Measurements from ENCODE around the gene HNRNPDL. TPM values are rescaled to one million over a fixed set of nuclear protein-coding genes. Genes with fewer than 3 reads are reported as not detected.

The HNRNPDL gene
- total and polyA plus RNA-seq, 2 of the 4 experiments (the other 2 are of a cell fraction): 52.9 to 276 TPM

DNA sequence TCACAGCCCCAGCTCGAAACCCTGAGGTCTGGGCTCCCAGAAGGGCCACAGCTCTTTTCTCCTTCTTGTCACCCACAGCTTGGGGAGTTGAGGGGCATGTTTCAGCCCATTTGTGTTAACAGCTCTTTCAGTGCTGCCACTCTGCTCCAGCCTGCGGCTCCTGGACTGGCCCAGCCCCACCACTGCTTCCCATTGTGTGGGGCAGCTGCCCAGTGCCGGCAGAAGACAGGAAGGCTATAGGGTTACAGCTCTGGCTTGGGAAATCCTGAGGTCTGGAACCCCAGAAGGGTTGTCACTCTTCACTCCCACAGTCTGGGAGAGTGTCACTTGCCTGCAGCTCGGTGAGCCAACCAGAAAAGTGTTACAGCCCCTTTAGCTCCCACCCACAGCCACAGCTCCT is 49.4 kb downstream of the HNRNPDL start:
- ChIA-PET CTCF (interaction anchor here (0.6 kb wide), 1 partner anchor 1067 kb away, joined by 4 read pairs; no protein-coding TSS in a partner anchor), POLR2A (ENCODE audit: unreplicated experiment) (interaction anchor here (0.7 kb wide), 1 partner anchor 947 kb away, joined by 3 read pairs; no protein-coding TSS in a partner anchor)
- H3K9ac ChIP-seq (ENCODE audit: low read depth, low read length): no peak overlapping the region
- dilution Hi-C loops (cut with HindIII; ENCODE audit: low sequenced_read_pairs, unreplicated experiment): no loop called here
- no peaks in the 10 kb centered on the region for H3K27me3 ChIP-seq (ENCODE audit: control insufficient read depth, insufficient read depth, low read length)
- DNase-seq (no peak), ATAC-seq (ENCODE audit: low read depth) (no peak)
- no peaks in the 10 kb centered on the region for H3K9me3 ChIP-seq (ENCODE audit: control insufficient read depth, insufficient read depth, low read length)
- H3K4me1 ChIP-seq (ENCODE audit: control insufficient read depth, insufficient read depth, low read length): no peaks in the 10 kb centered on the region
- H3K79me1 ChIP-seq (ENCODE audit: low read depth in 1 of 2, low read length in 2 of 2): peaks cover 22 to 48% of the 10 kb centered on the region in 2 experiments
- BruUV-seq (replicated peaks): no TSS peak
- no peak overlapping the region for H3K14ac ChIP-seq (replicated peaks; ENCODE audit: low read depth, low read length)
- in situ Hi-C loops (cut with MboI; ENCODE audit: low sequenced_read_pairs): loop anchor here (5.0 kb wide), 1 partner anchor 36 kb away; no protein-coding TSS in a partner anchor
- no peak overlapping the region for H2BK120ac ChIP-seq (ENCODE audit: low read depth, low read length)
- no peak overlapping the region for H2AFZ ChIP-seq (replicated peaks; ENCODE audit: low read length, poor library complexity)
- H3K4me2 ChIP-seq (ENCODE audit: low read depth, low read length): no peak overlapping the region
- H2BK20ac ChIP-seq (ENCODE audit: low read depth, low read length): no peak overlapping the region
- no peak overlapping the region for H4K91ac ChIP-seq (ENCODE audit: insufficient read depth, low read depth, low read length)
- H4K8ac ChIP-seq (ENCODE audit: low read depth in 2 of 2, low read length in 2 of 2): no peak overlapping the region
- H4K5ac ChIP-seq (ENCODE audit: low read depth, low read length): no peak overlapping the region
- no peak overlapping the region for H3K18ac ChIP-seq (ENCODE audit: low read depth, low read length)
- H3K56ac ChIP-seq (ENCODE audit: extremely low read depth, insufficient read depth, low read length): no peak overlapping the region
- peaks cover 6% of the 10 kb centered on the region; the same call in 1 of the 2 replicates for H3K9me1 ChIP-seq (ENCODE audit: insufficient read depth, low read length)
- no peak overlapping the region for H2BK5ac ChIP-seq (ENCODE audit: low read depth, low read length, poor library complexity, severe bottlenecking)
- intact Hi-C loops (cut with micrococcal nuclease): no loop called here
- H2BK15ac ChIP-seq (ENCODE audit: low read depth, low read length): no peak overlapping the region
- H3K4ac ChIP-seq (ENCODE audit: low read depth, low read length): no peak overlapping the region
- TF ChIP-seq, protein P1, sequence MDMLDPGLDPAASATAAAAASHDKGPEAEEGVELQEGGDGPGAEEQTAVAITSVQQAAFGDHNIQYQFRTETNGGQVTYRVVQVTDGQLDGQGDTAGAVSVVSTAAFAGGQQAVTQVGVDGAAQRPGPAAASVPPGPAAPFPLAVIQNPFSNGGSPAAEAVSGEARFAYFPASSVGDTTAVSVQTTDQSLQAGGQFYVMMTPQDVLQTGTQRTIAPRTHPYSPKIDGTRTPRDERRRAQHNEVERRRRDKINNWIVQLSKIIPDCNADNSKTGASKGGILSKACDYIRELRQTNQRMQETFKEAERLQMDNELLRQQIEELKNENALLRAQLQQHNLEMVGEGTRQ (IDR thresholded peaks at IDR 0.05; ENCODE audit: low read depth, low read length): no peak
- TF ChIP-seq POLR2A (IDR thresholded peaks at IDR 0.05; ENCODE audit: low read depth, low read length) (no peak), MAZ (IDR thresholded peaks at IDR 0.05; ENCODE audit: borderline replicate concordance, low read depth, low read length) (no peak), CHD1 (IDR thresholded peaks at IDR 0.05; ENCODE audit: low read depth, low read length) (no peak), NFE2L2 (IDR thresholded peaks at IDR 0.05; ENCODE audit: low read depth, low read length) (no peak), RFX5 (IDR thresholded peaks at IDR 0.05; ENCODE audit: low read depth, low read length) (no peak), RCOR1 (IDR thresholded peaks at IDR 0.05; ENCODE audit: insufficient replicate concordance, low read length) (no peak), FOS (IDR thresholded peaks at IDR 0.05; ENCODE audit: low read depth, low read length) (no peak), MAFK (IDR thresholded peaks at IDR 0.05; ENCODE audit: low read depth, low read length) (no peak), RAD21 (IDR thresholded peaks at IDR 0.05; ENCODE audit: low read length) (no peak), MXI1 (IDR thresholded peaks at IDR 0.05; ENCODE audit: borderline replicate concordance, low read depth, low read length) (no peak), CEBPB (IDR thresholded peaks at IDR 0.05; ENCODE audit: low read depth, low read length) (no peak), SMC3 (IDR thresholded peaks at IDR 0.05; ENCODE audit: low read depth, low read length) (no peak), BHLHE40 (IDR thresholded peaks at IDR 0.05; ENCODE audit: low read depth, low read length) (no peak)
- TF ChIP-seq, protein P2, sequence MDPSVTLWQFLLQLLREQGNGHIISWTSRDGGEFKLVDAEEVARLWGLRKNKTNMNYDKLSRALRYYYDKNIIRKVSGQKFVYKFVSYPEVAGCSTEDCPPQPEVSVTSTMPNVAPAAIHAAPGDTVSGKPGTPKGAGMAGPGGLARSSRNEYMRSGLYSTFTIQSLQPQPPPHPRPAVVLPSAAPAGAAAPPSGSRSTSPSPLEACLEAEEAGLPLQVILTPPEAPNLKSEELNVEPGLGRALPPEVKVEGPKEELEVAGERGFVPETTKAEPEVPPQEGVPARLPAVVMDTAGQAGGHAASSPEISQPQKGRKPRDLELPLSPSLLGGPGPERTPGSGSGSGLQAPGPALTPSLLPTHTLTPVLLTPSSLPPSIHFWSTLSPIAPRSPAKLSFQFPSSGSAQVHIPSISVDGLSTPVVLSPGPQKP (IDR thresholded peaks at IDR 0.05; ENCODE audit: borderline replicate concordance, low read depth, low read length): no peak
- TF ChIP-seq, protein P3, sequence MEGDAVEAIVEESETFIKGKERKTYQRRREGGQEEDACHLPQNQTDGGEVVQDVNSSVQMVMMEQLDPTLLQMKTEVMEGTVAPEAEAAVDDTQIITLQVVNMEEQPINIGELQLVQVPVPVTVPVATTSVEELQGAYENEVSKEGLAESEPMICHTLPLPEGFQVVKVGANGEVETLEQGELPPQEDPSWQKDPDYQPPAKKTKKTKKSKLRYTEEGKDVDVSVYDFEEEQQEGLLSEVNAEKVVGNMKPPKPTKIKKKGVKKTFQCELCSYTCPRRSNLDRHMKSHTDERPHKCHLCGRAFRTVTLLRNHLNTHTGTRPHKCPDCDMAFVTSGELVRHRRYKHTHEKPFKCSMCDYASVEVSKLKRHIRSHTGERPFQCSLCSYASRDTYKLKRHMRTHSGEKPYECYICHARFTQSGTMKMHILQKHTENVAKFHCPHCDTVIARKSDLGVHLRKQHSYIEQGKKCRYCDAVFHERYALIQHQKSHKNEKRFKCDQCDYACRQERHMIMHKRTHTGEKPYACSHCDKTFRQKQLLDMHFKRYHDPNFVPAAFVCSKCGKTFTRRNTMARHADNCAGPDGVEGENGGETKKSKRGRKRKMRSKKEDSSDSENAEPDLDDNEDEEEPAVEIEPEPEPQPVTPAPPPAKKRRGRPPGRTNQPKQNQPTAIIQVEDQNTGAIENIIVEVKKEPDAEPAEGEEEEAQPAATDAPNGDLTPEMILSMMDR (conservative IDR thresholded peaks at IDR 0.05; ENCODE audit: low read depth, low read length): no peak
- H4K20me1 ChIP-seq (ENCODE audit: insufficient read depth, low read length): no peaks in the 10 kb centered on the region; the same call in 1 of the 2 replicates
- H3K23ac ChIP-seq (ENCODE audit: low read depth, low read length): no peak overlapping the region
- no peak overlapping the region for H2AK5ac ChIP-seq (ENCODE audit: low read depth, low read length)
- H2AK9ac ChIP-seq (replicated peaks; ENCODE audit: low read depth, low read length, poor library complexity): no peak overlapping the region
- H3K4me3 ChIP-seq (ENCODE audit: insufficient read depth, low read depth, low read length): no peak overlapping the region
- H3K27ac ChIP-seq (ENCODE audit: insufficient read depth, low read length): no peak overlapping the region
- H3K36me3 ChIP-seq (ENCODE audit: control insufficient read depth, insufficient read depth, low read length): peaks cover 4% of the 10 kb centered on the region; the same call in 1 of the 2 replicates
- WGBS, 2 experiments (ENCODE audit: extremely low coverage in 2 of 2, insufficient read length in 1 of 2): no CpG with 5 or more reads among the region's 4 CpGs

All from IMR-90 (cell line).